GM19238 (cell line): ENCODE measurements around the gene SULT4A1.

Source experiments
- DNase-seq: peaks from one replicate; pipeline ENCODE4 v3.0.0; 2011; ENCODE audit warnings: low spot score; ENCODE audit not compliant: insufficient read length

Gene SULT4A1

DNA sequence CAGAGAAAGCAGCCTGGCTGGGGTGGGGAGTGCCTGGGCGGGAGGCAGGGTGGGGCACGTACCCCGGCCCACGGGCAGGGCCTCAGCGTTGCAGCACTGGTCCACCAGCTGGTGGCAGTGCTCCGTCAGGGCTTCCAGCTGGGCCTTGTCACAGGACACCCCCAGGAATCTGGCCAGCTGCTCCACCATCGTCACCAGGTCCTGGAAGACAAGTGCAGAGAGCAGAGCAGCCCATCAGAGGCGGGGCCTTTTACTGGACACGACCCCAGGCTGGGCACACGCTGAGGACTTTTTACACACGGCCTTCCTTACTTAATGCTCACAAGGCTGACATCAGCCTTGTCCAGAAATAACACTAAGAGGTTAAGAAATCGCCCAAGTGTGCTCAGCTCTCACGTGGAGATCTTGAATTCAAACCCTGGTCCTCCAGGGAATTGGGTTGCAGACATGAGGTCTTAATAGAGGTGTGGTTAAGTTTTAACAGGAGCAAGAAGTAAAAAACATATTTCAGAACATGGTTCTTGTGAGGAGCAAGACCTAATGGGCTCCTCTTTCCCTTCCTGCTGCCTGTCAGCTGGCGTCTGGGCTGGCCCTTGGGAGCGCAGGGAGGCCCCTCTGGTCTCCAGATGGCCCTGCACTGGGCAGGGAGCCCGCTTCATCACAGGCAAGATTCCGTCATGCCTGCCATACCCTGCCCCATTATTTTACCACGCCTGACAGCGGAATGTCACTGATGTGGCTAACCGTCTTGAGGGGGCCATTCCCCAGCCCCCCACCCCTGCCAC is 33.1 kb downstream of the SULT4A1 start:
- no peak for DNase-seq

DNA sequence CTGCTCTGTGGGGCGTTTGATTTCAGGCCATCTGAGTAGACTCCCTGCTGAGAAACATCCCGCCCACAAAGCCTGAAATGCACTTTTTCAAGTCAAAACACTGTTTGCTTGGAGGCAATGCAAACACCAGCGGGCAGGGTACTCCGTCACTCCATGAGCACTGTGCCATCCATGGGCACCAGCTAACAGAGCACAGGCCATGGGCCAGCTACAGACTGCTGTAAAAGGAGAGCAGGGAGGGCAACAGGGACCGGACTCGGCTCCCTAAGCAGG is 33.7 kb downstream of the SULT4A1 start:
- DNase-seq = no peak

DNA sequence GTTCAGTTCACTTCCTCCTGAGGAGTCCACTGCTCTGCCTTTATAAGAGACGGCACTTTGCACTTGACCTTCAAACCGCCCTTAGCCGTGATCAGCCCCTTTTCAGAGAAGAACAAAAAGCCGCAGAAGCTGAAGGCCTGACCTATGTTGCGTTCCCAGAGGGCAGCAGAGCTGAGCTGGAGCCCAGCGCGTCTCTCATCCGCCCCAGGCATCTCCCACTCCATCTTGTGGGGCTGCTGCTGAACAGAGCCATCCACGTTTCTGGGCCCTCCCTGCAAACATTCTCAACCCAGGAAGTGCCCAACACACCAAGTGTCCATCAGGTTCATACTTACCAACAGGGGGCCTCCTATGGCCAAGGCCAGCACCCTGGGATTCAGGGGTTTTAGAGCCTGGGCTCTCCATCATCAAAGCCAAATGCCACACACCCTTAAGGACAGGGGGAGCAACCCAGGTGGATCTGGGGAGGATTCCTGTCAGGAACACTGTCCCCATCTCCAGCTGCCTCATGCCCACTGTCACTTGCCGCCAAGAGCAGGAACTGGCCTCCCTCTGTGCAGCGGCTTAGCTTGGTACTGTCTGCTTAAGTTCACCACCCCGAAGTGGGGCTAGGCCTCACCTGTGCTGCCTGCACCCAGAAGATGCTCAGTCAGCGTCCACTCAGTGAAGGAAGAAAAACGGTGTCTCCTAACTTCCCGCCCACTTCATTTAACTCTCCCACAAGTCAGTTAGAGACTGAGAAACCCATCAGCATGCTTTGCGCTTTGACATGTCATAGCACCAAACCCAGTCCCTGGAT is 34.2 kb downstream of the SULT4A1 start:
- DNase-seq = no peak

DNA sequence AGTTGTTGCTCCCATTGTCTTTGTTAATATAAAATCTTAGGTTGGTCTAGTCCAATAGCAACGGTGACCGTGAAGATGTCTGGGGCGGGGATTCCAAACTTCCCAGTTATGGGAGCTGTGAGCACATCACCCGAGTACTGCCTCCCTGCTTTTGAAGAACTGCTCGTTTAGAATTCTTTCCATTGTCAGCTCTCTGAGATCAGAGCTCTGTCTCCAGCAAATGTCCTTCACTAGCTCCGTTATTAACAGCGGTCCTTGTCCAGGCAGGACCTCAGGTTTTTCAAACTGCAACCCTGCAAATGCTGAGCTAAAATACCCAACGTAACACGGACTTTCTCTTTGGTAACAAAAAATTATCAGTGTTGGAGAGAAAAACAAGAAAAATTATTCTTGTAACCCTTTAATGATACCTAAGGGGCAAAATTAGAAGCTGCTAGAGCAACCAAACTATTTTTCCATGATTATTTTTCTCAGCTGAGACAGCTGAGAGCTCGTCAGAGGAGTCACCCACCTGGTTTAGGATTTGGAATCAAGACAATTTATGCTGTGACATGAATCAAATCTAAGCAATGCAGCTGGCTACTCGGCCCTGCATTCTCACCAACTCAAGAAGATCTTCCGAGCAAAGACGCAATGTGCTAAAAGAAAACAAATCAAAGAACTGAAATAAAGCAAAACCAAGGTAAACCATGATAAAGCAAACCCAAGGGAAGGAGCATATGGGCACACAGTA is 35.1 kb downstream of the SULT4A1 start:
- DNase-seq = no peak

DNA sequence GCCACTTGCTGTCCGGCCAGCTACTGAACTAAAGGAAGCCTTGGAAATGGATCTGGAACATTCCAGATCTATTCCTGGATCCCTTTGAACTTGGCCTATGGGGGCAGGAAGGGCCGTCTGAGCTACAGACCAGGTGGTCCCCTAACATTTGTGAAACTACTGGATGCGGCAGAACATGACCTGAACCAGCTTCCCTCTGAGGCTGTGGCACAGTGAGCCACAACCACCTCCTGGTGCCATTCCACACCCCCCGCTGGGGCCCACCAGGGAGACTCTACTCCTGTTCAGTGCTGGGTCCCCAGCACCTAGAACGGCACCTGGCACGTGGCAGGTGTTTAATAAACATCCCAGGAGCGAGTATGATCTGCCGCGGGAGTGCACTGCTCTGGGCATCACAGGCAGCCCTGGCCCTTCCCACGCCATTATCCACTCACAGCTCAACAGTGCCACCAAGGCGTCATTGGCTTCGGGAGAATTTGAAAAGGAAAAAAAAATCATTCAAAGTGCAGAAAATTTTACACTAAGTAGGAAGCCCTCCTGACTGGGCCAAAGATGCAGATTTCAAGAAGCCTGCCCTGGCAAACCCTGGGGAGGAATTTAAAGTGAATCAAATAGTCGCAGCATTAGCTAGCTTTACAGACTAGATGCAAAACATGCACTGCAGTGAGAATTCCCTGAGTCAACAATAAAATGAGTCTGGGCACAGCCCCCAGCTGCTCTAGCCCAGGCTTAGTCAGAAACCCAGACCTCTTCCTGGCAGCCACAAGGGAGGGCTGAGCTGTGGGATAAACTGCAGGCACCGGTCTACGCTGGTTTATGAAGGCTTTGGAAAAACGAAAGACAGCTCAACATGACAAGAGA is 35.9 kb downstream of the SULT4A1 start:
- DNase-seq = no peak

DNA sequence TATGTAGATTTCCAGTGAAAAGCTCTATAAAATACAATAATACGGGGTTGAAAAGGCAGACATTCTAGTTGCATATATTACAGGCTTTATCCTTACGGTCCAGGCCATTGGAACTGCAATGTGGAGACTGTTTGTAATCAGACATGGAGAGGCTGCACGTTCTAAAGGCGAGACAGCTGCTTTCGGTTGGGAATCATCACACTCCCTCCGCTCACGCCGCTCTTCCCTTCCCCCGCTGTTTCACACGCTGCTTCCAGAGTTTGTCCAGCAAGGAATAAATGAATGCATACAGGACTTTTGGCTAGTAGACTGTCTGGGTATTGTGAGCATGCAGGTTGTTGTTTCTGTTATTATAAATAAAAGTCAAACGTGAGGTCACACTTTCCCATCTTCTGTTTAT is 36.7 kb downstream of the SULT4A1 start:
- no peak for DNase-seq

DNA sequence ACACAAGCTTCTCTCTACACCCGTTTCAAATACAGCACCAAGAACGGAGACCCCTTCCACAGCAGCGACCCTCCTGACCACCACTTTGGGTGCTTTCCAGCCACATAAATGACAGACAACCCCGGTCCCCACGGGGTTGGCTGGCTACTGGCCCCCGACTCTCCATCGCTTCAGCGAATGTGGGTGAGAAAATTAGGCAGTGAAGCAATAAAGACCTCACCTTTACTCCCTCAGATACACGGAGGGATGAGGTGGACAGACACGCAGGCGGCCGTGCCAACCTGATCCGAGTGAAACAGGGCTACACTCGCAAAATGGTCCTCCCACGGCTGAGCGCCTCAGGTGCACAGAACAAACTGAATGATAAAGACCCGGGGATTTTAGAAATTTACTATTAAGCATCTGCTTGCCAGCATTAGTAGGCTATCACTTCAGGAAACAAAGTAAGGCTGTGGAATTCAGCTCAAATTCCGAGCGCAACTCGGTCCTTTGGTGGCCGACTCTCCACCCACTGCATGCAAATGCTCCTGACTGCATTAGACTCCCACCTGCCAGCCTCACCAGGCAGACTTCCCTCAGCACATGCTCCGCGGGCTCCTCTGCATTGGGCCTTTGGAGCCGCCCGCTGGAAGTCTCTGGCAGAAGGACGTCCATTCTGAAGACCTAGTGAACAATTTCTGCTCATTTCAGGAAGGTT is 37.4 kb downstream of the SULT4A1 start:
- DNase-seq = no peak

DNA sequence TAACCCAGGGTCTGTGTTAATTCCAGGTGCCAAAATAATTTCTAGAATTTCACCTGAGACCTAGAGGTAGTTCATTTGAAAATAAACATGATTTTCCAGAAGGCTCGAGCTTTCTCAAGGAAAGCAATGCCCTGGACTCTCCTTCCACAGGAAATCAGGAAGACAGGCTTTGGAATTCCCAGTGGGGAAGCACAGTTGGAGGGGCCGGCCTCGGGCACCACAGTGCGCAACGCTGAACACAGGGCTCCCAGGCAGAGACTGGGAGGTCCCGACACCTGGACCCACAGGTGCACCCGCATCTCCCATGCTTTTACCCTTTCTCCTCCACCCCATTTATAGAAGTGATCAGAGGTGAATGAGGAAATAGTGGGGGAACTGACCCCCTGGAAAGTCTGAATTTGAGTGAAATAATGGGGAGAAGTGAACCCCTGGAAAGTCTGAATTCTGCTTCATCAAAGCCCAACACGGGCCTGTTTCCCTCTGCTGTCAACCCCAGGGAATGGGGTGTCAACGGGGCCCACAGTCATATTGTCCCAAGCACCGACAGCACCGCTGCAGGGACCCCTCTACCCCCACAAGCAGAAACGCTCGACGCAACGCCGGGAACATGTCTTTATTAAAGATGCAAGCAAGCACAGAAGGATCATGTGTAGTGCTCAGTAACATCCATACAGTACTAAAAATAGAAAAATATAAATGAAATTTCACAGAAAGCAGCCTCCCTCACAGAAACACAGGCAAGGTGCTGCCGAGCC is 38.2 kb downstream of the SULT4A1 start:
- DNase-seq = no peak

DNA sequence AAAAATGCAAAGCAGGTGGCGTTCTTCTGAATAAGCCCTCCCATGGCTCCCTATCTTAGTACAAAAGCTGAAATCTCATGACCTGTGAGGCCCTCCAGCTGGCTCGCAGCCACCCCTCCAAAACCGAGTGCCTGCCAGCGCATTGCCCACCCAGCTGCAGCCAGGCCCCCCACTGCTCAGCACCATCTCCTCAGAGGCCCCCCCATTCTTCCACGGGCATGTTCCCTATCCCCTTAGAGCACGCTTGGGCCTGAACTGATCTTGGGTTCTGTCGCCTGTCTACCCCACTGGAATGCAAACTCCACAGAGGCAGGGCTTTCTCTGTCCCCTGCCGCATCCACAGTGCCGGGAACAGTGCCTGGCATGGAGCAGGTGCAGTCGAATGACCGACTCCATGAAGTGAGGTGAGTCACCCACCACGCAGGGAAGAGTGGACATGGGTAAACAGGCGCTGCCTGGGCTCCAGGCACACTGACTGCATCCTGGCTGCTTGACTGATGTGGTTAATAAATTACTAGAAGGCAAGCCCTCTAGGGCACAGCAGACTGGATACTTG is 38.9 kb downstream of the SULT4A1 start:
- no peak for DNase-seq

DNA sequence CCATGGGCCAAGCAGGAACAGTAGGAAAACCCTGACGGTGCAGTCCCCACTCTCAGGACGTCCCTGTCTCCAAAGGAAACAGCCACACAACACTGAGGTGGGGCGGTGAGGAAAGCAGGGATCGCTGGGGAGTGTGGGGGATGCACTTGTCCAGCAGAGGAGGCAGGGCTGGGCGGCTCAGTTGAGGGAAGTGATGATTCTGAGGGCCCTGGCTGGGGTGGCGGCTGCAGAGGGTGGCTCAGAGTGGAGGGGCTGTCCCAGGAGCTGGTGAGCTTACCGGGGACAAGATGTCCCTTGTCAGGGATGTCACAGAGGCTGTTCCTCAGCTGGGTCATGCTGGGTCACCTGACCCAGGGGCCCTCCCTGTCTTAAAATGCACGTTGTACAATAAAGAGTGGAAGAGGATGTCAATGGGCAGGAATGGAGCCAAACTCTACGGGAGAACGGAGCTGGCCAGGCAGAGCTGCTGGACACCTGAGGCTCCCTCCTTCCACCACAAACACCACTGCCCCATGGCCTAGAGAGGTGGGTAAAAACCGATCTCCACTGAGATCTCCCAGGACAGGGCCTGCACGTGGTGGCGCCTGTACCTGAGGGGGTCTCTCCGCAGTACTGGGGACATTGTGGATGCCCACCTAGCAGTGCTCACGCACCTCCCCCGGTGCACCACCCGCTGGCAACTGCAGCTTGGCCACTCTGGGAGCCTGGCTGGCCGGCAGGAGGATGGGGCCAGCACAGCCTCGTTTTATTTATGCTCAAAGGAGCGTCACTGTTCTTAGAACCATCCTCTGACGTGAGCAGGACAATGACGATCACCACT is 40.5 kb downstream of the SULT4A1 start:
- no peak for DNase-seq

DNA sequence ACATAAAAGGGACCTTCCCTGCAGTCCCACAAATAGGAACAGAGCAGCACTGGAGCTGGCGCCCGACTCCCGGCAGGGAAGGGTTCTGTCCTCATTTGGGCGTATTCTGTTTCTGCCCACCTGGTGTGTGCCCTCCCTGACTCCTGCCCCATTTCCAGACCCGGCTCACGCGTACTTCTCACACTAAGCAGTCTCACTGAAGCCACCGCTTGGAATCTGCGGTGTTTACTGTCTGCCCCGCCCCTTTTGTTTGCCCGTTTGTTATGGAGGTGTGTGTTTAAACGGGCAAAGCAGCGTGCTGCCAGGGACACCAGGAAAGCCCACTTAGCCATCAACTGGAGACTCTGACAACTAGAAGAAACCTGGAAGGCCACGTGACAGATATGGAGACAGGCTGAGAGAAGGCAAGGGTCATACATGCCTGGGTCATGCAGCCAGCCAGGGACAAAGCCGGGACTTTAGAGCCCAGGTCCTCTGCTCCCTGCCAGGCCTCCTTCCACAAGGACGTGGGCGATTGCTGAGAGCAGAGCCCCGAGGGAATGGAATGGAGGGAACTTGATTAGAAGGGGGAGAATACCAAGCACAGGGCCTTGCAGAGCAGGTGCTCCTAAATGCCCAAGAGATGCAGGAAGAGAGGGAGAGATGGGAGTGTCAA is 41.5 kb downstream of the SULT4A1 start:
- DNase-seq = no peak

DNA sequence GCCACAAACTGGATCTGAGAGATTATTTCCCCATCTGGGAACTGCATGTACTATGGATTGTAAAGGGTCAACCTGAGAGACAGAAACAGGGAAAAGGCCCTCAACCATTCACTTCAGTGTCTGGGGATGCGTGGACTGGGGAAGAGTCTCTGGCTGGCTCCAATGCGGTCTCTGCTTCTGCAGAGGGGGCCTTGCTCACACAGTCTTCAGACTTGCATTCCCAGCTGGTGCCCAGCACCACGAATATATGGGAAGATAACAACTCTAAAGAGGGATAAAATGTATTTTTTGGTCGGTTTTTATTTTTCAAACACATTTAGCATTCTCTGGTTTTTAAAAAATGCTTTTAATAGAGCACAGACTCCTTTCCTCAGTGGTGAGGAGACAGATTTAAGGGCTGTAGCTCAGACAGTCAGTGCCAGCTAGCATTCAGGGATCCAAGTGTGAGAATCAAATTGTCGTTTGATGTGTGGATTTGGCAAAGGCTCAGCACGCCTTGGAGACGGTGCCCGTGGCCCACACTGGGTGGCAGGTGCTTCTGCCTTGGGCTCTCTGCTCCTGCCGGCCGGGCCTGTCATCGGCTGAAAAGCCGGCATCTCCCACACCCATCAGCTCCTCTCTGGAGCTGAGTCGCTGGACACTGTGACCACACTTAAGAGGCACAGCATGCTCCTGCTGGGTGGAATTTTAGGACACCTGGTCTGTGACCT is 42.2 kb downstream of the SULT4A1 start:
- no peak for DNase-seq

DNA sequence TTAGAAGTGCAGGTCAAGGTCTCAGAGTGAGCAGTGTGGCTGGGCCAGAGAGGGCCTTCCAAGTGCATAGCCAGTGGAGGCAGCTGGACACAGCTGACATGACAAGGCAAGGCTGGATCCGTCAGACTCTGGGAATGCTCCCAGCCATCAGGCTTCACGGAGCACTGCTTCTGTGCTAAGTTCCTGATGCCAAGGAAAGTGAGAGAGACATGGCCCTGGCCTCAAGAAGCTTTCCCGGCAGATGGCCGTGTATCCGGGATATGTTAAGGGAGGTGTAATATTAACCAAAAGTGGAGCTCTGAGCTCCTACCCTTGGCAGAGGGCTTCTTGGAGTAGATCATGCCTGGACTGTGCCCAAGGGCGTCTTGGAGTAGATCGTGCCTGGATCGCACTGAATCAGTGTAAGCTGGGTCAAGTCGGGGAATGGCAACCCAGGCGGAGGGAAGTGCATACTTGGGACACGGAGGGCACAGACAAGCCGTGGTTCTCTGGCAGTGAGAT is 42.8 kb downstream of the SULT4A1 start:
- no peak for DNase-seq

DNA sequence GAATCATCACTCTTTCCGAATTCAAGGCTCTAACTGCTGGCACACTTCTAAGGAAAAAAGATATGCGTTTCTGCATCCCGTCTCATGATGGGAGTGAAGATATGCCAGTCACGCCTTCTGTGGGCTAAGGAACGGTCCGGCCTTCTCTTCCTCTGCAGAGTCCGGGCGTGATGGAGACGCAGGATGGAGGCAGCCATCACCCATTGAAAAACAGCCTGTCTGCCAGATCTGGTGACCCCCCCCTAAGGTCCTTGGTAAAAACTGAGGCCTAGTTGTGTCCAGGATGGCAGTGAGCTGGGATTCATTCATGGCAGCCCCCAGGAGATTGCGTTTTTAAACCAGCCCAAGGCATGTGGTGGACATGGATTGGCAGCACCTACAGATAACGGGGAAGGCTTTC is 43.3 kb downstream of the SULT4A1 start:
- no peak for DNase-seq

DNA sequence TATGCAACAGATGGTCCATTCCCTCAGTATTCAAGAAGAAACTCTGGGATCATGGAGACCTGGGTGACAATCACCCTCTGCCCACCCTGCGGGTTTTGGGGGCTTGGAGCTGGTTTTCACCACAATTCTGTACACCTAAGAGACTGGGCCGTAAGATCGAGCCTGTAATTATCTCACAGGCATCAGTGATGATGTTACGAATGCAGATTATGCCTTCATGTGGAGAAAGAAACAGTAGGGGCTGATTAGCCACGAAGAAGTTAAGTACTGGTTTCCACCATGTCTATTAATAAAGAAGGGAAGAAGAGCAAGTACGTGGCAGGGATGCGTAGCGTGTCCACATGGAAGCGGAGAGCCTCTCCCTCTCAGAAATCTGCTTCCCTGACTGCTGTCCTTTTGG is 44.9 kb downstream of the SULT4A1 start:
- DNase-seq = no peak

DNA sequence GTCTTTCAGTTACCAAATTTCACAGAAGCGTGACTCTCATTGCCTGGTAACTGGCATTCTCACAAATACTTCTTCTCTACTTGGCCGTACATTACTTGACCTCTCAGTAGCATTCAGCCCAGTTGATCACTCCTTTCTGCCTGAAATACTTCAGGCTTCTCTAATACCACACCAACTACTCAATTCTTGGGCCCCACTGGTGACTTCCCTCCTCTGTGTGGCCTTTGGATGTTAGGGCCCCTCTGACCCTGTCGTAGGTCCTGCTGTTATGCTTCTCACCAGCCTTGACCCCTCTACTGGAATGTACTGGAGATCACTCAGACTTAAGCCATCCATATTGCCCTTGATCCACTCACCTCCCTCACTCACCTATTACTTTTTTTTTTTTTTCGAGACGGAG is 48.0 kb downstream of the SULT4A1 start:
- DNase-seq = no peak

DNA sequence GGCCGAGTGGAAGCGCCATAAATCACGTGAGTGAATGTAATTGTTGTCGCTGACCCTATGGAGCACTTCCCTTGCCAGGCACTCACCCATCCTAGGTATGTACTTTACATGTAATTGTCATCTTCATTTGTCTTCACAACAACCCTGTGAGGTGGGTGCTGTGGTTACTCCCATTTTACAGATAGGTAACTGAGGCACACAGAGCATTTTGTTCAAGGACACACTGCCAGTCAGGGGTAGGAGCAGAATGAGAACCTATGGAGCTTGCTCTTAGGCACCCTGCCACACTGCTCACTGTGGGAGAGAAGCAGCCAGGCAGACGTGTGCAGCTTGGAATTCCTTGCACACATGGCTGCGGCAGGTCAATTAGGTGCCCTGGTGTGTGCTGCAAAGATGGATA is 49.4 kb downstream of the SULT4A1 start:
- no peak for DNase-seq
